NOMO-1 treated with DMSO at 0.1 percent for 48 hours (cell line): Measurements from ENCODE around the gene AMPH.

ENCODE experiments used
- DNase-seq: peaks from one replicate; lab custom pipeline; 2025; ENCODE audit not compliant: unreplicated experiment; lab: John Stamatoyannopoulos, UW

The AMPH gene

DNA sequence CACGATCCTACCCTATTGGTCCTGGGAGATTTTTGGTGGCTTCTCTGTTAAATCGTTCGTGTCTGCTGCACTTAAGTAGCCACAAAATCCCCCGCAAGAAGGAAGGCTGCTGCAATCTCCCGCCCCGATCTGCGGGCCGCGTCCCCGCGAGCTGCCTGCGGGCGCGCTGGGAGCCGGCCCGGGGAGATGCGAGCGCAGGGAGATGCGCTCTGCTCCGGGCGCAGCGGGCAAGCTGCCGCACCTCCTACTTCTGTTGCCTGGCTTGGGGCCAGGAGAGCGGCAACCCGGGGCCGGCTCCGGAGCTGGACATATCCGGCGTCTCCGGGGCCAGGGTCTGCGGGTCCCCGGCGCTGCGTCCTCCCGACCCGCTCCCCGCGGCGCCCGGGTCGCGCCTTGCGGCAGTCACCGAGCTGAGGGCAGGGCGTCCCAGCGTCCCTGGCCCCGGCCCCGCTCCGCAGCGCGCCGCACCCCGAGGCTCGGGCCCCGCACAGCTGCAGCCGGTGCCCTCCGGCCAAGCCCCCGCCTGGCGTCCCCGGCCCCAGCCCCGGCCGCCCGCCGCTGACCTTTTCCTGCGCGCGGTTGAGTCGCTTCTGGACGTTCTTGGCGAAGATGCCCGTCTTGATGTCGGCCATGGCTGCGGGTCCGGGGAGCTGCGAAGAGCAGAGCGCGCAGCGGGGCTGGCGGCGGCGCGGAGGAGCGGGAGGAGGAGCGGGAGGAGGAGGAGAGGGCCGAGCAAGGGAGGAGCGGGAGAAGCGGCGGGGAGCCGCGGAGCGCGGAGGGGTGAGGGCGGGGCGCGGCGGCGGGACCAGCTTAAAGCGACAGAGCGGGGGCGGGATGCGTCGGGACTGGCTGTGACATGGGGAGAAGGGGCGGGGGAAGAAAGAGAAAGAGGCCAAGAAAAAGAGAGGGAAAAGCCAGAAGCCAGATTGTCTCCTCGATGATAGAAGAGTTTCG, at the start of gene AMPH:
AMPH (minus strand) TSS at position 654 of the 954 bp plus-strand sequence; CDS start at position 632, 22 bp downstream.
- peak; percentile 0 for DNase-seq

DNA sequence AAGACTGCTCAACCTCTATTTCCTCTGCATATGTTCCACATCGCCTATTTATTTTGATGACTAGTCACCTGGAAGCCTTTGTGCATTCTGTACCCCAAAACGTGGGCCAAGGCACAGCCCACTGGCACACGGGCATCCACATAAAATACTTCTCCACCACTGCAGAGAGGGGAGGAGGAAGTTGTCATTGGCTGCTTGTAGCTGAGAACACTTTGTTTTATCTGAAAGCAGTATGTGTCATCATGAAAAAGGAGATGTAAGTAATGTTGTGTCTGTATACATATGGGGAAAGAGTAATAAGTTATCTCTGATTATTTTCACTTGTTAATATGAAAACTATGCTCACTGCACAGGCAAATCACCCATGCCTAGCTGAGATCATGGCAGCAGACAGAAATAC, 48.2 kb upstream of the AMPH start:
- DNase-seq: no peak

DNA sequence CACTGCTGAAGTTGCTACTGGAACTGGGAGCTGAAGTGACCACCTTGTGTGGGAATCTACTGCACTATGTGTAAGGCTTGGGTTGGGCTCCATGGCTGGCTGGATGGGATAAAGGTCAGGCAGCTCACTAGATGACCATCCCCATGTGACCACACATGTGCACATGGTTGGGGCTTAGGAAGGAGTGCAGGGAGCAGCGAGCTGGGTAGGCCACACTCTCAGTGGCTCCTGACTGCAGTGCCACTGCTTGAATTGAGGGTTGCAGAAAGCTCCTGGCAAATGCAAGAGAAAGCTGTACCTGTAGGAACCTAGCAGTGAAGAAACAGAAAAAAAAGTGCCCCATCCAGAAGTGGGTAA, 47.5 kb upstream of the AMPH start:
- DNase-seq: no peak

DNA sequence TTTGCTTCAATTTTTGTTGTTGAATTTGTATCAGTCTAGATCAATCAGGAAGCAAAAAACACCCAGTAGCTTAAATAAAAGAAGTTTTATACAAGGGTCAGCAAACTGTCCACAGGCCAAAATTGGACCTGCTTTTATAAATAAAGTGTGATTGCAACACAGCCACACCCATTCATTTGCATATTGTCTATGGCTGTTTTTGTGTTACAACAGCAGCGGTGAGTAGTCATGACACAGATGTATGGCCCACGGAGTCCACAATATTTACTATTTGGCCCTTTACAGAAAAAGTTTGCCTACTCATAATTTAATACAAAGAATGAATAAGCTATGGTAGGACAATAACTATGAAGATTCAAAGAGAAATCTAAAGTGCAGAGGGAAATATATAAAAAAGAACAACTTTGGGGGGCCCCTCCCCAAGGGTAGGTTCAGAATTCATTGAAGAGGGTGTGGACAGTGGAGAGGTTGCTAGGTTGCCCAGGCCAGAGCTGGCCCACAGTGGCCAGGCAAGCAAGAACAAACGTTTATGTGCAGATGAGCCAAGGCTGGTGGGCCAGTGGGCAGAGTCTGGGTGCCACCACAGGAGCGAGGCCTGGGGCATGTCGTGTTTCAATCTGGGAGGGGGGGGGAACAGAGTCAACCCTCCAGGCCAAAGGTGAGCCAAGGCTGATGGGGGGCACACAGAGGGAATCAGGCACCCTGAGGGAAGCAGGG, 47.0 kb upstream of the AMPH start:
- no peak for DNase-seq

DNA sequence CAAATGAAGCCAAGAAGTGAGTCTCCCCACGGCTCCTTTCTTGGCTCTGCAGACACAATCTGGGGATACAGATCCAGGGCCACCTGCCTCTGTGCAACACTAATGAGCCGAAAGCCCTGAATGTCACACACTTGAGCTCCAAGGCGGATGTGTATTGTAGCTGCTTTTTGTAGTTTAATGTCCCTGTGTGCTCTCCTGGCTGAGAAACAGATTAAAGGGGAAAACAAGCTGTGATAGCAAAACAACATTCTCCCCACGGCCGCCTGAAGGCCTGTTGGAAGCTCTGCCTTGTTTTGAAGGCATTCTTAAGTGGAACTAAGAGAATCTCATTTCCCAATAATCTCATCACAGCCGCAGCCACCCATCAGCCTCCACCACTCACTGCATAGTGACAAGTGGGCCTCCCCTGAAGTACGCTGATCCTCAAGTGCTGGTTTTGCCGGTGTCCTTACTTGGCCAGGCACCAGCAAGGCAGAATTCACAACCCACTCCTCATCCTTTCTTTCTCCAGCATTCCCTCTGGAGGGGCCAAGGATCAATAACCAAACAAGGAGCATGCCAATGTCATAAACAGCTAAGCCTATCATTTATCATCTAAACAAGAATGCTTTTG, 44.4 kb upstream of the AMPH start:
- no peak for DNase-seq

DNA sequence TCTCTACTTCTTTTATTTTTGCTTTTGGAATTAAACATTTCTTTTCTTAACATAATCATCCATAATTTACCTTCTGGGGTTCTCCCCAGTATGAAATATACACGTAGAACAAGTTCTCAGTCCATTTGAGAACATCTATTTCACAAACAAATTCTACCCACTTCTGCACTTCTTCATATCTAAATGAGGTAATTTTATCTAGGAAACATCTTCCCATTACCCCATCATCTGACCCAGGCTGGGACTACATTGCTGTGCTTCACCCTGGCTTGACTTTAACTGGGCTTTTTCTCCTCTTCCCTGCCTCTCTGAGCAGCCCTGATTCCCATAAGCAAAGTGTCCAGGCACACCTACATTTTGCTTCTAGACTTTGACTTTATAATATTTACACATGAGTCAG, 43.3 kb upstream of the AMPH start:
- no peak for DNase-seq

DNA sequence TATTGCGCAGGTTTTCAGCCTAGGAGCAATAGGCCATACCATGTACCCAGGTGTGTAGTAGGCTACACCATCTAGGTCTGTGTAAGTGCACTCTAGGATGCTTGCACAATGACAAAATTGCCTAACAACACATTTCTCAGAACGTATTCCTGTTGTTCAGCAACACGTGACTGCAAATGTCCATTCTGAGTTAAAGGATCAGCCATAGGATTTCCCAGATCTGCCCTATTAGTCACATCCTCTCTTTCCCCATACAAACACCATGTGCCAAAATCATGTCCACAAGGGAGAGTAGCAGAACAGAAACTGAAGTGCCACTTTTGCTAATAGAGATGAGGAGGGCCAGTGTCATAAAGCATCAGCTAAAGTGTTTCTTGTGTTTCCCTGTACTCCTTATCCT, 42.6 kb upstream of the AMPH start:
- DNase-seq: no peak

DNA sequence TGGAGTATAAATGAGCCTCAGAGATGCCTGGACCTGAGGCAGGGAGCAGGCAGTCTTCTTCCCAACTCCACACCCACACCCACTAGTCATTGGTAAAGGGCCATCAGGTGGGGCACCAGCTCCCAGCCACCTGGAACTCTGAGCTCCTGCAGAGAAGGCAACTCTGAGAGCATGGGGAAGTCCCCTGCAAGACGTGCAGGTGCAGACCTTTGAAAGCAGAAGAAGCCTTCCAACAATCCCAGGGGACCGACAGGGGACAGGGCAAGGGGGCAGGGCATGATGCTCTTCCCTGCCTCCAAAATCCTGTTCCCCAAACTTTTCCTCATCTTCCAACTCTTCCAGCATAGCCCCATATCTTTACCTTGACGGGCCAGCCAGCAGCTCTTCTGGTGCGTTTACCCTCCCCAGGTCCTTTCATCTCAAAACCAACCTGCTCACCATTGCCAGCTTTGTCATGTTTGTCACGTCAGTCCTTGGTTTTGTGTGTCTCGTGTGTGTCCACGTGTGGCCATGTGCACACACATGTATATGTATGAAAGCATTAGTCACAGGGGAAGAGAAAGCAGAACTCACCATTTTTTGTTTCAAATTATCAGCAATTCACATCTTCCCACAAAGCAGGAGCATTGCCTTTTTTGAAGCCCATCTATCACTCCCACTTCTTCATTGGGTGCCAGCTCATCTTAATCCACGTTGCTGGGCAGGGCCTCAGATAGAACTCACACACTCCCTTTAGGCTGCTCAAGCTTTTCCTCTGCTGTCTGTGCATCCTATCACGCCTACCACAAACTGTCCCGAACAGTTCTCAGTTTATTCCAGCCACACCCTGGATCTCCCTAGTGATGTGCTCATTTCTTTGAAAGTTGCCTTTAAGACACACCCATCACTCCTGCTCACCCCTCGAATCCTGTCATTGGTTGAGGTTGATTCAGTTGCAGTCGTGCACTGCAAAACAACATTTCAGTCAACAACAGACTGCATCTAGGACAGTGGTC, 41.0 kb upstream of the AMPH start:
- no peak for DNase-seq

DNA sequence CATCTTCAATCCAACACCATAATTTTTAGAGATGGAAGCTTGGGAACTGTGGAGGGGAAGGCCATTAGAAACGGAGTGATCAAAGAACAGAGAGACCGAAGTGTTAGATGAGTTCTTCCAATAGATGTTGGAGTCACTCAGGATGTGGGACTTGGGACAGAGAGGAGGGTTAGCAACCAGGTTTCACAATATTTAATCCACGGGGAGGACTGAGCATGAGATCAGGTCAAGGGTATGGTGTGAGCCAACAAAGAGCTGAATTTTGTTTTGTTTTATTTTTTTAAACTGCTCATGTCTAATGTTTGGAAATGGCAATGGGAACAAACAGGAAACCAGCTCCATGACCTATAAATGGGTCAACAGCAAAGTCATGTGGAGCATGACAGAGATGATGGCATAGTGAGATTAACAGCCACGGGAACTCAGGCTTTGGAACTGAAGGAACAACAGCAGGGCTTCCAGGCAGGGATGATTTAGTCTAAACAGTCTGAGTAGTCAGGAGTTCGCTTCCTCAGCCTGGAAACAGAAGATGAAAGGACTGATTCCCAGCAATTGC, 38.9 kb upstream of the AMPH start:
- no peak for DNase-seq

DNA sequence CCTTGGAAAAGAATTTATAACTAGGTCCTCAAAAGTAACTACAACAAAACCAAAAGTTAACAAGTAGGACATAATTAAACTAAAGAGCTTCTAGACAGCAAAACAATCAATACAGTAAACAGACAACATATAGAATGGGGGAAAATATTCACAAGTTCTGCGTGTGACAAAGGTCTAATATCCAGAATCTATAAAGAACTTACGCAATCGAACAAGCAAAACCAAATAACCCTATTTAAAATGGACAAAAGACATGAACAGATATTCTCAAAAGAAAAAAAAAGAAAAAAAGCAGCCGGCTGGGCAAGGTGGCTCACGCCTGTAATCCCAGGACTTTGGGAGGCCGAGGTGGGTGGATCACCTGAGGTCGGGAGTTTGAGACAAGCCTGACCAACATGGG, 33.8 kb upstream of the AMPH start:
- no peak for DNase-seq

DNA sequence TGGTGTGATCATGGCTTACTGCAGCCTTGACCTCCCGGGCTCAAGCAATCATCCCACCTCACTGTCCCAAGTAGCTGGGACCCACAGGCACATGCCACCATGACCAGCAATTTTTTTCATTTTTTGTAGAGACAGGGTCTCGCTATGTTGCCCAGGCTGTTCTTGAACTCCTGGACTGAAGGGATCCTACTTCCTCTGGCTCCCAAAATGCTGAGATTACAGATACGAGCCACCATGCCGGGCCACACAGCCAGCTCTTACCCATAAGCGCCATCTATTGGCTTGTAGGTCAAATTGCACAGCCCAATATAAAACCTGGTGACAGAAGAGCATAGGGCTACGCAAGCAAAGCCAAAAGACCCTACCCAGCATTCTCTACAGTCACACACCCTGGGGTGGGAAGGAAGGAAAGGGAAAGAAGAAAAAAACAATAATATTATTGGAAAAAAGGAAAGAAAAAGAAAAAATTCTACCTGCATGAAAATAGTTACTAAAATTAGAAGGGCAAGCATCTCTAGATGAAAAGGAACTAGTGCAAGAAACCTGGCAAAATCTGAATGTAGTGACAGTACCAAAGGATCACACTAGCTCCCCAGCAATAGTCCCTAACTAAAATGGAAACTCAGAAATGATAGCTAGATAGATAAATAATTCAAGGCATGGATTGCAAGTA, 29.4 kb upstream of the AMPH start:
- DNase-seq: peak; percentile 57

DNA sequence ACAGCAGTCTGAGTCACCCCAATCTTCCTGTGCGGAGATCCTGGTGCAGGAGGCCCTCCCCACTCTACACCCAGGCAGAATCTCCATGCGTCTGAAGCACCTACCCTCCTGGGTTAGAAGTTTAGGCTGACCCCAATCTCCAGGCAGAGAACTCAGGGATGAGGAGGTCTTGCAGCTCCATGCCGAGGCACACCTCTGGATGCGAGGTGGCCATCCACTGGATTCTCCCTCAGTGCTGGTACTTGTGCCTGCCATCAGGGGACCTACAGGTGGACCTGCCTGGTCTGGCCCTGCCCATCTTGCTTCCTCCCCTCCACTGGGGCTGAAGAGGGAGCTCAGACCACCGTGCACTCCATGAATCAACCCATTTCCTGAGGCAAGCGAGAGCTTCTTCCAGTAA, 28.8 kb upstream of the AMPH start:
- no peak for DNase-seq

DNA sequence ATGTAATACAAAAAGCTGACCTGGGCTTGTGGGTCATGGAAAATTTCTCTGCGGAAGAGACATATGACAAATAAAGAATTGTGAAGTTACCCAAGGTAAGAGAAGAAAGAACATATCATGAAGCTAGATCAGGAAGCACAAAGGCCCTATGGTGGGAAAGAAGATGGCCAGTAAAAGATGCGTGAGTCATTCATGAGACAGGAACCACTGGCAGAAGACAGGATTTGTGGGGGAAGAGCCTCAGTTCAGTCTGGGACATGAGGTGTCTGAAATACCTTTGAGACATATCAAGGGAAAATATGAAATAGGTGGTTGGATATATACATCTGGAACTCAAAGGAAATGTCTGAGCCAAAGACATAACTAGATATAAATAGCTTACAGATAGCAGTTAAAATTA, 27.7 kb upstream of the AMPH start:
- DNase-seq: no peak

DNA sequence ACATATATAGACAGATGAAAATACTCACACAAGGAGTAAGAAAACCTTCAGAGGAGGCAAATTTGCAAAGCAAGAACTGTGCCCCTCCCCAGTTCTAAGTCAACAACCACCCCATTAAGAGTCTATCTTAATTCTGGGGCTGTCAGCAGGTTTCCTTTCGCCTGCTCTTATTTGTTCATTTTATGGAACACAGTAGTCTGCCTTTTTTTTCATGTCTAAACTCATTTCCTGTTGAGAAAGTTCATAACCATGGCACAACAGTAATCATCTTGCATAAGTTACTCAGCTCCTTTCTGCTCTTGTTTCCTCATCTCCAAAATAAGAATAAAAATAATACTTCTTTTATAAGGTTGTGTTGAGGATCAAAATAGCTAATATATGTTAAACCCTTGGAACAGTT, 25.8 kb upstream of the AMPH start:
- peak; percentile 44 for DNase-seq

DNA sequence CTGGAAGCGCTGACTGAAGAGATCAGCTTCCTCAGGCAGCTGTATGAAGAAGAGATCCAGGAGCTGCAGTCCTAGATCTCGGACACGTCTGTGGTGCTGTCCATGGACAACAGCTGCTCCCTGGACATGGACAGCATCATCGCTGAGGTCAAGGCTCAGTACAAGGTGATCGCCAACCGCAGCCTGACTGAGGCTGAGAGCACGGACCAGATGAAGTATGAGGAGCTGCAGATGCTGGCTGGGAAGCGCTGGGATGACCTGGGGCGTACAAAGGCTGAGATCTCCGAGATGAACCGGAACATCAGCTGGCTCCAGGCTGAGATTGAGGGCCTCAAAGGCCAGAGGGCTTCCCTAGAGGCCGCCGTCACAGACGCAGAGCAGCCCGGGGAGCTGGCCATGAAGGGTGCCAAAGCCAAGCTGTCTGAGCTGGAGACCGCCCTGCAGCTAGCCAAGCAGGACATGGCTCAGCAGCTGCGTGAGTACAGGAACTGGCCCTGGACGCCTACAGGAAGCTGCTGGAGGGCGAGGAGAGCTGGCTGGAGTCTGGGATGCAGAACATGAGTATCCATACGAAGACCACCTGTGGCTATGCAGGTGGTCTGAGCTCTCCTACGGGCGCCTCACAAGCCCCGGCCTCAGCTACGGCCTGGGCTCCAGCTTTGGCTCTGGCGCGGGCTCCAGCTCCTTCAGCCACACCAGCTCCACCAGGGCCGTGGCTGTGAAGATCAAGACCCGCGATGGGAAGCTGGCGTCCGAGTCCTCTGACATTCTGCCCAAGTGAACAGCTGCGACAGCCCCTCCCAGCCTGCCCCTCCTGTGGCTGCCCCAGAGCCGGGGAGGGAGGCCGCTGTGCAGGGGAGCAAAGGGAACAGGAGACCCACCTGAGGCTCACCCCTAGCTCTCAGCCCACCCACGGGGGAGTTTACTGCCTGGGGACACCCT, 24.9 kb upstream of the AMPH start:
- DNase-seq: no peak

DNA sequence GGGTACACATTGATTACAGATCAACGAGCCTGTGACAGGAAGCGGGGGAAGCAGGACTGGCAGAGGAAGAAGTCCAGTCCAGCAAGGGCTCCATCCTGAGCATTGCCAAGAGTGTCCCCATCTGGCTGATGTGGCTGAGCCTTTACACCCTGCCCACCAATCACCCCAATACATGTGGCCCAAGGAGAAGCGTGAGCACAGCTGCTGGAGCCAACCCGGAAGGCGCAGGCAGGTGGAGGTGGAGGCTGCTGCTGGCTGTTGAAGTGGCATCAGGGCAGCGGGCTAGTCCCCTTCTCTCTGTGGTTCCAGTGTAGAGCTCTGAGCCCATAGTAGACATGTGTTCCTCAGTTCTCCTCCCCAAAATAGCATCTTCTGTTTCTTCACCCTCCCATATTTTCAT, 6.8 kb upstream of the AMPH start:
- no peak for DNase-seq

DNA sequence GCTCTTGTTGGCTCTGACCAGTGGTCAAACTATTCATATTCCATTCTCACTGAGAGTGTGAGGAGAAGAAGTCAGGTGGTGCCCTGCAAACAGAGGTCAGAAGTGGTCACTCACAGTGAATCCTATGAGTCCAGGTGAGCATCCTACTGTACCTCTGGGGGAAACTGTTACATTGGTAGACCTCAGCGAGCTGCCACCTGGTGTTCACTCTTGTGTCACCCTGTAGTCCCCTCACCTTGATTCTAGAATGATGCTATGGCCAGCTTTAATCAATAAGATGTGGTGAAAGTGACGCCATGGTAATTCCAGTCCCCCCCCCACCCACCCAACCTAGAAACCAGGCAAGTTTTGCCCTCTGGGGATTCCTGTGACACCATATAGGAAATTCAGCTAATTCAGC, 1.2 kb upstream of the AMPH start:
- no peak for DNase-seq

DNA sequence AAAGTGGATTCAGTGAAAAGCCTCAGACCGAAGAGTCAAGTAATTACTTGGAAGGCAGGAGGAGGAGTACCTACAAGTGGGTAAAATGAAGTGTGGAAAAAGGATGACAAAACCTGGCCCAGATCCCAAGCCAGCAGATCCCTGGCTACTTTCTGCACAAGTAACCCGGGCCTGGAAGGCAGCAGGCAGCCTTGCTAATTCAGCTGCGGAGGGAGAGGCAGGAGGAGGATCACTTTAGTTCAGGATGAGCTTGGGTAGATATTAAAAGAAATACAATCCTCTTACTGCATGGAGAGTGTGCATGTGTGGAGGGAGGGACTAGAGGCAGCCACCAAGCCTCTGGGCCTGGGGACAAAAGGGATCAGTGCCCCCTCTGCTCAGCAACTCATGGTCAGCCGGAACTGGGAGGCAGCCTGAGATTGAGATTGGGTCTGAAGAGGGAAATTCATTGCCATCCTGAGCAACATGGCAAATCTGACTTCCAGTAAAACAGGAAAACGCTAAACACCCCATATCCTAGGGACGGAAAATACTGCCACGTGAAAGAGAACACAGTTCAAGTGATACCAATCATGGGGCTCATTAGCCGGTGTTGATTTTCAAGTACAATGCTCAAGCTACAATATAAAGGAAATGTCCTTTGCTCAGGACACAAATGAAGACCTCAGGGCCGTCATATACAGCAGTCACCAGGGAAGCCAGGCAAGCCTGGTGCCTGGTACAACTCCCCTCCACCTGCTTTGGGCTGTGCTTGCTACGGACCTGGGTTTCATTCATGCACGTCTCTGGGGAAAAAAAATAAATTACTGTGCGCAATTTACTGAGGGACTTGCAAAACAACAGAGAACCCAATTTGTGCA, 1.3 kb downstream of the AMPH start:
- DNase-seq: no peak
